ENCODE measurements around the gene MPP3.

GRCh38 chr17:43832976-43833829 lies at the start of gene MPP3:
- TF ChIP-seq JUND (IDR thresholded peaks at IDR 0.05; ENCODE audit: low read depth, low read length) (no peak), RFX5 (IDR thresholded peaks at IDR 0.05; ENCODE audit: low read depth, low read length) (no peak), RAD21 (IDR thresholded peaks at IDR 0.05; ENCODE audit: insufficient read depth, low read depth, low read length) (no peak), BHLHE40 (IDR thresholded peaks at IDR 0.05; ENCODE audit: borderline replicate concordance in 1 of 2, low read depth in 2 of 2, low read length in 1 of 2) (no peak), CUX1 (IDR thresholded peaks at IDR 0.05; ENCODE audit: insufficient replicate concordance, low read depth, low read length) (no peak), FOXK2 (IDR thresholded peaks at IDR 0.05) (no peak), BACH1 (IDR thresholded peaks at IDR 0.05; ENCODE audit: borderline replicate concordance) (no peak), CTCF (IDR thresholded peaks at IDR 0.05 in 2 of 3, conservative IDR thresholded peaks at IDR 0.05 in 1 of 3; ENCODE audit: control insufficient read depth in 2 of 3, extremely low read depth in 1 of 3, insufficient read depth in 1 of 3, low read depth in 3 of 3, low read length in 3 of 3) (no peak), KDM1A (IDR thresholded peaks at IDR 0.05; ENCODE audit: borderline replicate concordance) (no peak), SMAD1 (IDR thresholded peaks at IDR 0.05; ENCODE audit: low read depth, partially characterized antibody) (no peak), ZNF24 (IDR thresholded peaks at IDR 0.05) (no peak), POLR2AphosphoS5 (IDR thresholded peaks at IDR 0.05; ENCODE audit: low read length) (no peak)

Data from GM12878 (cell line).